Smooth muscle cell (in vitro differentiated cells): ENCODE results near the gene NUDT3. TPM values are rescaled to one million over a fixed set of nuclear protein-coding genes. Genes with fewer than 3 reads are reported as not detected.

ENCODE experiments used
- DNase-seq: peaks from one replicate; lab custom pipeline; 2025; ENCODE audit not compliant: unreplicated experiment; lab: John Stamatoyannopoulos, UW
- H2AFZ ChIP-seq: fragments of 200-600 bp; sonication (generic); 2 replicates; pipeline ENCODE4 v1.6.0; 2016; ENCODE audit warnings: antibody characterized with exemption, low read depth, mild to moderate bottlenecking
- H3F3A ChIP-seq: fragments of 200-600 bp; sonication (generic); 2 replicates; pipeline ENCODE4 v1.6.0; 2017; ENCODE audit warnings: antibody characterized with exemption, low read depth
- H3K27ac ChIP-seq: fragments of 200-600 bp; sonication (generic); 2 replicates; pipeline ENCODE4 v1.5.1; 2016; ENCODE audit warnings: low read depth, mild to moderate bottlenecking
- H3K27me3 ChIP-seq: fragments of 200-600 bp; sonication (generic); 2 replicates; pipeline ENCODE4 v1.6.1; 2016; ENCODE audit warnings: low read depth, mild to moderate bottlenecking
- H3K36me3 ChIP-seq: fragments of 200-600 bp; sonication (generic); 2 replicates; pipeline ENCODE4 v1.5.1; 2016; ENCODE audit warnings: low read depth
- H3K4me1 ChIP-seq: fragments of 200-600 bp; sonication (generic); 2 replicates; pipeline ENCODE4 v1.5.1; 2016; ENCODE audit warnings: low read depth
- H3K4me2 ChIP-seq: fragments of 200-600 bp; sonication (generic); 2 replicates; pipeline ENCODE4 v1.6.0; 2016; ENCODE audit warnings: mild to moderate bottlenecking
- H3K4me3 ChIP-seq: fragments of 200-600 bp; sonication (generic); 2 replicates; pipeline ENCODE4 v1.5.1; 2016; ENCODE audit warnings: mild to moderate bottlenecking
- H3K79me2 ChIP-seq: fragments of 200-600 bp; sonication (generic); 2 replicates; pipeline ENCODE4 v1.6.0; 2016; ENCODE audit warnings: low read depth, mild to moderate bottlenecking
- H3K9ac ChIP-seq: fragments of 200-600 bp; sonication (generic); 2 replicates; pipeline ENCODE4 v1.6.0; 2016; ENCODE audit warnings: low read depth
- H3K9me3 ChIP-seq: fragments of 200-600 bp; sonication (generic); replicated peaks from 2 replicates; pipeline ENCODE4 v1.5.1; 2016; ENCODE audit warnings: low read depth
- H4K20me1 ChIP-seq: fragments of 200-600 bp; sonication (generic); 2 replicates; pipeline ENCODE4 v1.6.0; 2016; ENCODE audit warnings: low read depth
- CTCF ChIP-seq: fragments of 200-600 bp; sonication (generic); IDR thresholded peaks from 2 replicates; pipeline ENCODE4 v1.5.1; 2017; ENCODE audit warnings: borderline replicate concordance, mild to moderate bottlenecking, antibody characterized with exemption; ENCODE audit not compliant: insufficient read depth, poor library complexity, severe bottlenecking
- WGBS: methylation state at CpG from one replicate; pipeline ENCODE4 v1.1.7; 2016; ENCODE audit warnings: low lambda C conversion rate; 5-methylcytosine and 5-hydroxymethylcytosine counted together
- polyA plus RNA-seq: library from polyadenylated mRNA; unstranded; fragments of >200 nt; fragmentation: Nextera tagmentation; extraction: Ambion mirVana; gene quantifications from 2 replicates; pipeline ENCODE4 v1.2.1, GENCODE V29; 2016
- total RNA-seq: library from RNA; depleted of rRNA; stranded (reverse); fragments of >200 nt; gene quantifications from 2 replicates; pipeline ENCODE4 v1.2.3, GENCODE V29; 2014

Gene NUDT3
- total and polyA plus RNA-seq, 2 experiments from 2014 or later: 7.5 to 12.9 TPM

GRCh38 chr6:34243901-34244884 is 148.3 kb downstream of the NUDT3 start:
- peak; percentile 35 for TF ChIP-seq CTCF
- Histone ChIP-seq H3F3A (peaks cover 9% of the 10 kb centered on the region), H3K79me2 (peaks cover under 1% of the 10 kb centered on the region), H3K4me3 (no peak overlapping the region), H3K4me1 (peaks cover 5% of the 10 kb centered on the region), H3K27me3 (no peaks in the 10 kb centered on the region), H4K20me1 (peaks cover 8% of the 10 kb centered on the region), H3K9ac (peak overlapping the region; percentile 66), H3K9me3 (no peaks in the 10 kb centered on the region), H2AFZ (no peak overlapping the region), H3K4me2 (peak overlapping the region; percentile 37), H3K27ac (peak overlapping the region; percentile 91), H3K36me3 (no peaks in the 10 kb centered on the region)
- 27% methylated on average over 17 of the region's 19 CpGs for WGBS
- DNase-seq: peak; percentile 54

- Histone ChIP-seq H3K9me3 (no peaks in the 10 kb centered on the region), H2AFZ (no peak overlapping the region), H3K27me3 (no peaks in the 10 kb centered on the region), H3K79me2 (peaks cover 7% of the 10 kb centered on the region), H3F3A (peaks cover 7% of the 10 kb centered on the region), H3K4me2 (peak overlapping the region; percentile 37), H3K27ac (peak overlapping the region; percentile 91), H3K36me3 (no peaks in the 10 kb centered on the region), H3K9ac (peak overlapping the region; percentile 39), H3K4me1 (peaks cover 10% of the 10 kb centered on the region), H3K4me3 (no peak overlapping the region), H4K20me1 (peaks cover 18% of the 10 kb centered on the region)
- 44% methylated on average over 5 of the region's 5 CpGs for WGBS
- DNase-seq: no peak
- TF ChIP-seq CTCF: no peak
Observed at GRCh38 chr6:34243131-34243771, 149.2 kb downstream of the NUDT3 start.

GRCh38 chr6:34242252-34243130 is 150.0 kb downstream of the NUDT3 start:
- WGBS: 92% methylated on average over 7 of the region's 7 CpGs
- H4K20me1 ChIP-seq: peaks cover 19% of the 10 kb centered on the region
- H3K4me3 ChIP-seq: no peak overlapping the region
- H3K79me2 ChIP-seq: peaks cover 7% of the 10 kb centered on the region
- H3K4me2 ChIP-seq: peak overlapping the region; percentile 37
- H2AFZ ChIP-seq: no peak overlapping the region
- peak overlapping the region; percentile 39 for H3K9ac ChIP-seq
- peaks cover 10% of the 10 kb centered on the region for H3K4me1 ChIP-seq
- H3K9me3 ChIP-seq: no peaks in the 10 kb centered on the region
- H3F3A ChIP-seq: no peaks in the 10 kb centered on the region
- H3K27ac ChIP-seq: peak overlapping the region; percentile 91
- no peaks in the 10 kb centered on the region for H3K27me3 ChIP-seq
- DNase-seq: no peak
- H3K36me3 ChIP-seq: no peaks in the 10 kb centered on the region
- TF ChIP-seq CTCF: no peak
